ENCODE data around the gene ETNK1.

ETNK1 gene

DNA sequence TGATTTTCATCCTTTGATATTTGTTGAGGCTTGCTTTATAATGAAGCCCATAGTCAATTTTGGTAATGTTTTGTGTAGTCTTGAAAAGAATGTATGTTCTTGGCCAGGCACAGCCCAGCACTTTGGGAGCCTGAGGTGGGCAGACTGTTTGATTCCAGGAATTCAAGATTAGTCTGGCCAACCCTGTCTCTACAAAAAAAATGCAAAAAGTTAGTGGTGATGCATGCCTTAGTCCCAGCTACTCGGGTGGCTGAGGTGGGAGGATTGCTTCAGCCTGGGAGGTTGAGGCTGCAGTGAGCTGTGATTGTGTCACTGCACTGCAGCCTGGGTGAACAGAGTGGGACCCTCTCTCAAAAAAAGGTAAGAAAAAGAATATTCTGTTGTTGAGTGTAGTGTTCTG is 10.8 kb downstream of the ETNK1 start:
- DNase-seq: no peak

DNA sequence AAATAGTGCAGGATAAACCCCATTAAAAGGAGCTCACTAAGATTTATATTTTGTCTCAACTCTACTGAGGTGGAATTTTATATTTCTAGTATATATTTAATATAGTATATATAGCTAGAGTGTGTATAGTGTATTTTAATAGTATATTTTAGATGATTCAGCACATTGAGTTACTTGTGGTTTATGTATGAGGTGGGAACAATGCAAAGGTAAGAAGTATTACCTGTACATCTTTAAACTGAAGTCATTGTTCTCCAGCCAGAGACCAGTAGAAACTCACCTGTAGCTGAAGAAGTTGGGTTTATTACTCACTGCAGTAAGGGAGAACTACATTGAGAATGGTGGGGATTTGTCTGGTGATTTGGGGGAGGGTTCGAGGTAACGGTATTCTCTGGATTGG is 15.9 kb downstream of the ETNK1 start:
- DNase-seq: no peak

DNA sequence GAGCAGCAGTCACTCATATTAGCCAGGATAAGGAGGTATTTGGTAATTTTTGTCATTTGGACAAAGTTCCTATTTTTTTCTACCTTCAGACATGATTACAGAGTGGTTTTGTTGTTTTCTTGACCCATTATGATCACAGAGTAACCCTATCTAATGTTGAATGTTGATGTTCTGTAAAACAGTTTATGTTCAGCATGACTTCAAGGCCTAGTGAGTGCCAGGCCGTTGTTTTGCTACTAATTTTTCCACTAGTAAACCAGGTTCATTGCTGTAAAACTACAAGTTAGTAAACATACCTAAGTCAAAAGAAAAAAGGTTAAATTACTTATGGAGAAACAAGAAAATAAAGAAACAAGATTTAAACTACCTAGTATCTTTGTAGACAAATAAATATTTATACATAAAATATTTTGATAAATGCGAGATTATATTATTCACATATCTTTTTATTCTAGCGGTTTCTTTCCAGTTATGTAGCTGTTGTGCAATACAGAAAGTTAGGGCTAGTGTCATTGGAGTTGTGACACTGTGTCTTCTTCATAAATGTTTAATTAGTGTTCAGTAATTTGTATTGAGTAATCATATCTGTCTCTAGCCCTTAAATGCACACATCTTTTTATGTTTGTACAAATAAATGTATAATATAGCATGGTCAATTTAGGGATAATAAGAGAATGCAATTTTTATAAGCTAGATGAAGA is 16.5 kb downstream of the ETNK1 start:
- no peak for DNase-seq

DNA sequence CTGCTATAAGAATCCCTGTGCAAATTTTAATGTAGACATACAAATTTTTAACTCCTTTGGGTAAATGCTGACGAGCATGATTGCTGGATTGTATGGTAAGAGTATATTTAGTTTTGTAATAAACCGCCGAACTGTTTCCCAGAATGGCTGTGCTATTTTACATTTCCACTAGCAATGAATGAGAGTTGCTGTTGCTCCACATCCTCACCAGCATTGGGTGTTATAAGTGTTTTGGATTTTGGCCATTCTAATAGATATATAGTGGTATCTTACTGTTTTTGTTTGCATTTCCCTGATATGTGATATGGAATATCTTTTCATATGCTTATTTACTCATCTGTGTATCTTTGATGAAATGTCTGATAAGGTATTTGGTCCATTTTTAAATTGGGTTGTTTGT is 23.7 kb downstream of the ETNK1 start:
- no peak for DNase-seq

DNA sequence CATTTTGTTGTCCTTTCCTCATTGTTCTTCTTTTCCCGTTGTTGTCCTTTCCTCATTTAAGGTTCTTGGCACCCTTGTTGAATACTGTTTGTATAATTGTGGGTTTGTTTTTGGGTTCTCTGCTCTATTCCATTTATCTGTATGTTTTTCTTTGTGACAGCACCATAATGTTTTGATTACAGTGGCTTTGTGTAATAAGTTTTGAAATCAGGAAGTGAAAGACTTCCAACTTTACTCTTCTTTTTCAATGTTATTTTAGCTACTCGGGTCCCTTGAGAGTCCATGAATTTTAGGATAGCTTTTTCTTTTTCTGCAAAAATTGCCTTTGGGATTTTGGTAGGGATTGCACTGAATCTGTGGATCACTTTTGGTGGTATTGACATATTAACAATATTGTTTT is 28.1 kb downstream of the ETNK1 start:
- no peak for DNase-seq

DNA sequence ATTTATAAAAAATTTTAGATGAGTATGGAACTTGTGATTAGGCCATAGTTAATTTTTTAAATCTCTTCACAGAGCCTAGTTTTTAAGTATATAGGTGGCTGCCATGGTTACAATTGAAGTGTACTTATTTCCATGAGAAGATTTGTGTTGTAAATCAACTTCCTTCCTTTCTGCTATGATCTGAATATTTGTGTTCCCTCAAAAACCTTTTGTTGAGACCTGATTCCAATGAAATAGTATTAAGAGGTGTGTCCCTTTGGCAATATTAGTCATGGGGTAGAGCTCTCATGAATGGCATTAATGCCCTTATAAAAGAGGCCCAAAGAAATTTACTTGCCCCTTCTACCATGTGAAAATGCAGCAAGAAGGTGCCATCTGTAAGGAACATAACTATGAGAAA is 28.8 kb downstream of the ETNK1 start:
- no peak for DNase-seq

DNA sequence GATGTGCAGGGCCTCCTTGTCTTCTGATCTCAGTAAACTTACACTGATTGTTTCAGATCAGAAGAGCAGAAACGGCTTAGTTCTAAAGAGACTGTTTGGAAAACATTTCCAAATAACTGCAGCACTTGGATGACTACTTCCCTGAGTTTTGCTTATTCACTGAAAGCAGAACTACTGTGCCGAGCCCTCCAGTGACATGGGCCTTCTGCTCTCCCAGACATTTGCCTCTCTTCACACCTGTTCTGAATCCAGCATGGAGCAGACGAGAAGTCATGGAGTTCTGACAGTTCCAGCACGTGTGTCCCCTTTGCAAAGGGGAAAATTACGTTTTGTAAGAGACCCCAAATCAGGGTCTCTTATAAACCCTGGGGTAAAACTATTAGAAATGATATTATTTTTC is 31.4 kb downstream of the ETNK1 start:
- DNase-seq: no peak

DNA sequence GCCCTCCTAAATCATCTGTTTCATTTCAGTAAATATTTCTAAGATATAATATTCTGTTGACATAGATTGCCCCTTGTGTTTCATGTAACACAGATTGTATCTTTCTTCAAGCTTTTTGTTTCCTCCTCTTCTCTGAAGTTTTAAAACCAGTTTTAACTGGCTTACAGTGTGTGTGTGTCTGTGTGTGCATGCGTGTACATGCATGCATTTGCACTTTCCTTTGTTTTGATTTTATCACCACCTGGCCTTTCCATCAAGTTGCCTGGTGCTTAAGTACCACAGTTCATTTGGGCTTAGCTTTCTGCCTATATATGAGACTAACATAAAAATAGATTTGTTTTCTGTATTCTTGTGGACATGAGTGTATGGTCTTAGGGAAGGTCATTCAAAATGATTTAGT is 31.9 kb downstream of the ETNK1 start:
- no peak for DNase-seq

DNA sequence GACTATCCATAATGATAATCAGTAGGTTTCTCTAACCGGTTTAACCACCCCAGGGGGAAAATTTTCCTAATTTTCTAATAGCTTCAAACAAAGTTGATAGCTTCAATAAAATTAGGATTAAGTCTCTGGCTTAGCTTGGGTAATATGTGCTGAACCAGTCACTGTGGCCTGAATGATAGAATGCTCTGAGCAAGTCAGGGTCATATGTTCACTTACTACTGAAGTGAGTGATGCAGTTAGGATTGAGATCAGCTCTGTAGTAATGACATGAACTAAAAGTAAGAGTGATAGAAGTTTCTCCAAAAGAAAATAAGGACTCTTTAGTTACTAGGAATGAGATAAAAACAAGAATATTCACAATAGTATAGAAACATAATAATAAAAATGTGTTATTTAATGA is 32.6 kb downstream of the ETNK1 start:
- no peak for DNase-seq

DNA sequence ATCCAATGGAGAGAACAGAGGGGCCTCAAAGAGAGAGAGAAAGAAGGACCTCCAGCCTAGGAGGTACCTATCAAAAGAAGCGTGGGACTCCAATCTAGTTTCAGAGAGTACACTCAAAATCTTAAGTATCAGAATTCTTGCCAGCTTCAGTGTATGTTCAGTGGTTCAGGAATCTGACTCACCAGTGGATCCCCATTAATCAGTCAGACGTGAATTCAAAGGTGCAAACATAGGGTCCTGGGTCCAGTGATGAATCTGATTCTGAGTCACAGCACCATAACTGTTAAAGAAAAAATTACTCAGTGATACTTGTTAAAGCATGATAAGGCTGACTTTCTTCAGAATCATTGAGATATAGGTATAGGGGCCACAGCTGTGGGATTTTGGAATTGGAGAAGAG is 33.2 kb downstream of the ETNK1 start:
- no peak for DNase-seq

DNA sequence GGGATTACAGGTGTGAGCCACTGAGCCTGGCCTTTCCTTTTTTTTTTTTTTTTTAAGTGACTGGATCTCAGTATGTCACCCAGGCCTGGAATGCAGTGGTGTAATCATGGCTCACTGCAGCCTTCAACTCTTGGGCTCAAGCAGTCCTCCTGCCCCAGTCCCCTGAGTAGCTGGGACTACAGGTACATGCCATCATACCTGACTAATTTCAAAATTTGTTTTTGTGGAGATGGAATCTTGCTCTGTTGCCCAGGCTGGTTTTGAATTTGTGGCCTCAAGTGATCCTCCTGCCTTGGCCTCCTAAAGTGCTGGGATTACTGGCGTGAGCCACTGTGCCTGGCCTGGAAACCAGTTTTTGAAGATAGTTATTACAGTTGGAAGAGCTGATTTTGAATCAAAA is 37.4 kb downstream of the ETNK1 start:
- DNase-seq: no peak

DNA sequence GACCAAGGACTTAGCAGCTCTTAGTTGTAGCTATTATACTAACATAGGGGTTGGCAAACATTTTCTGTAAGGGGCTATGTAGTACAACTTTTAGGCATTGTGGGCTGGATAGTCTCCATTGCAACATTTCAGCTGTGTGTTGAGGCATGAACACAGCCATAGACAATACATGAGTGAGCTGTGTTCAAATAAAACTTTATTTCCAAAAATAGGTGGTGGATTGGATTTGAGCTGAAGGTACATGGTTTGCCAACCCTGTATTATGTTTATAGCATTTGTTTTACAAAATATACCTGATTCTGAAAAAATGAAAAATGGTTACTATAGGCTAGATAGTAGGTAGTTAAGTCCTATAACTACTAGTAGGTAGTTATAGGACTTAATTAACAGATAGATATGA is 40.5 kb downstream of the ETNK1 start:
- DNase-seq: no peak

DNA sequence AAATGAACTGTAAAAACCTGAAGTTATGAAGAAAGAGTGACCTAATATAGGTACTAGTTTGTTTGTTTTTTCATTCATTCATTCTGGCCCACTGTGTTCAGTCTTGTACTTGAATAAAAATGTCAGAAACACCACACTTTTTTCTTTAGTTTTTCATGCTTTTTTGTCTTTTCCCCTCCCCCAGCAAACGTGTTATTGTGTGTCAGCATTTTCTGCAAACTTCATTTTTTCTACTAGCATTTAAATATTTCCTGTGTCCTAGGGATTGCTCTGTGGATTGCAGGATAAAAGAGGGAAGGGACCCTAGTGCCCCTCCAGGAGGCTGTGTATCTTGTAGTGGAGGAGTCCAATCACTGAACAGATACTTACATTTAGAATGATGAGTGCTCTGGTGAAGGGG is 42.2 kb downstream of the ETNK1 start:
- no peak for DNase-seq

DNA sequence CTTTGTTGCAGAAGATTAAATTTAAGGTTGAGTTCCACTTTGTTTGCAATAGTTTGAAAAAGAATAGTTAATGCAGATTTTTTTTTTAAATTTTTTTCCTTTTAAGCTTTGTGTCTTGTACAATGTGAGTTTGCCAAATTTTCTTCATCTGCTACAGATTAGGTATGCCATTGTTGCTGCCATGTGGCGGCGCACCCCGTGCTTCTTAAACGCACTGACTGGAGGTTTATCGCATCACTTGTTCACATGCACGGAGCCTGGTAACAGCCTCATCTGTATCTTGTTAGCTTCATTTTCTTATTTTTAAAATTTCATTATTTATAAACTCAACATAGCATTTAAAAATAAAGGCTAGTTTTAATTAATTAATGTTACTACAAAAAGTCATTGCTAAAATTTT is 43.5 kb downstream of the ETNK1 start:
- DNase-seq: no peak

DNA sequence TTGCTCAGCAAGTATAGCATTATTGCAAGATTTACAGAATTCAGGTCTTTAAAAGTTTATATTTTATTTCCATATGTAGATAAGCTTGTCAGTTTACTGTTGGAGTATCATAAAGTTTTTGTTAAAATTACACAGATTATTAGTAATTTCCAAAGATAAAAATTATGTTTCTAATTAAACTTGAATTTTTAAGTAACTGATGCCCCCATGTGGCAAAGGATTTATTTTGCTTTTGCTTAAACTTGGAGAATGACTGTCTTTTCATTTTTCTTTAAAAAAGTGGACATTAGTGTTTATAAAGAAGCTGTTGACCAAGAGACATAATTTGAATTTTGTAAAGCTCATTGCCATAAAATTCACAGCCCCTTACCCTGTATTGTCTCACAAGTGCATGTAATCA is 45.8 kb downstream of the ETNK1 start:
- DNase-seq: no peak

DNA sequence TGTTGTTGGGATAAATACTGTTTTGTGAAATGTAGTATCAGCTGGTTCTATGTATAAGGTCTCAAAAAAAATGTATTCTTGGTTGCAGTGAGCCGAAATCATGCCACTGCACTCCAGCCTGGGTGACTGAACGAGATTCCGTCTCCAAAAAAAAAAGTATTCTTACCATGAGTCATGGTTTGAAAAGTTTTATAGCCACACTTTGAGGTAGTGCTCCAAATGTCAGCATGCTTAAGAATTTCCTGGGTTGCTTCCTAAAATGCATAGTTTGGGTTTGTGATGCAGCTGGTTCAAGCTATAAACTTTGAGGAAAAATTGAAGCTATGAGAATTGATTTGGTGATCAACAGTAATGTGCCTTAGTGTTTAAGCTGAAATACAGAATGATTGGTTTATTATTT is 48.0 kb downstream of the ETNK1 start:
- no peak for DNase-seq

DNA sequence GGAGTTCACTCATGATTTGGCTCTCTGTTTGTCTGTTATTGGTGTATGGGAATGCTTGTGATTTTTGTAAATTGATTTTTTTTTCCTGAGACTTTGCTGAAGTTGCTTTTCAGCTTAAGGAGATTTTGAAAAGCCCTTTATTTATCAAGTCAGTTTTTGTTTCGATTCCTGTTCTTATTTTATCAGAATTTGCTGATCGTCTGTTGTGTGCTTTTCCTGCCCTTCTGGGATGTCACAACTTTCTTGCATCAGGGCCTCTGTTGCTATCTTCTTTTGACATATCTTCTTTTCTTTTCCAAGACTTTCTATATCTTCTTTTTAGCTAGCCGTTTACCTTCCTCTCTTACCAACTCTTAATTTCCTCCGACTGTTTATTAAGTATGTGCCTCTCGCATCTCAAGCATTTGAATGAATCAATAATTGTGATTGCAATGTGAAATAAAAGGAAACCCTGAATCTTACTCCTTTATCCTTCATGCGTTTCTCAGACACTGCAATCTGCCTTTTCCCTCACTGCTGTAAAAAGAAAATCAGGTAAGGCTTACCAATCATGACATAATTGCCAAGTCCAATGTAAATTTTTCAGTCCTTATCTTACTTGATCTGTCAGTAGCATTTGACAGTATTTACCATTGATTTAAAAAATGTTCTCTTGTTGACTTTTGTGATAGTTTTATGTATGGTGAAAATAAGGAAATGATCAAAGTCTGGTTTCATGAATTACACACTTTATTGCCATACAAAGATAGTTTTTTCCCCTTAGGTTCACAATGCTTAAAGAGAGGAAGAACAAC is 53.0 kb downstream of the ETNK1 start:
- DNase-seq: no peak

DNA sequence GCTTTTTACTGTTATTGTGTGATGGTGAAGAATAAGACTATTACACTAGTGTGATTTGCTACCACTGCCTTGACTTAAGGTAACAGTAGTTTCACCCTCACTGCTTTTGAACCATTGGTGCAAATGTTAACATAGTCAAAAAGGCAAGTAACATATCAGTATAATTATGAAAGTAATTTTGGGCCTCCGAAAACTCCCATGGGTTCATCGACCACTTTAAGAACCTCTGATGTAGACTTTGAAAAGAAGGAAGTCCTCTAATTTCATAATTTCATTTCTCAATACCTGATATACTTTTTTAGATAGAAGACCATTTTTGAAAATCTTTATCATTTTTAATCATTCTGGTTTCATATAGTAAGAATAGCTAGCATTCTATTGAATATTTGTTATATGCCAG is 57.7 kb downstream of the ETNK1 start:
- DNase-seq: no peak

DNA sequence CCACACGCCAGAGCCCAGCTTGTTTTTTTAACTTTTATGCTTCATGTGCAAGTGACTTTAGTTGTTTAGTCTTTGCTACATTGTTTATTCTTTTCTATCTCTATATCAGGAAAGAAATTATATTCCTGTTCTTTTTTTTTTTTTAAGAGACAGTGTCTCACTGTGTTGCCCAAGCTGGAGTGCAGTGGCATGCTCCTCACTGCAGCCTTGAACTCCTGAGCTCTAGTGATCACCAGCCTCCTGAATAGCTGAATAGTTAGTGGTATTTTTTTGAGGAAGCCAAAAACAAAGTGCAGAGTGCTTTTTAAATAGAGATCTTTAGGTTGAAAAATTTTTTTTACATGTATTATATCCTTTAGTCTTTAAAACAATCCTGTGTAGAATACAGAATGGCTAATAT is 58.2 kb downstream of the ETNK1 start:
- no peak for DNase-seq

DNA sequence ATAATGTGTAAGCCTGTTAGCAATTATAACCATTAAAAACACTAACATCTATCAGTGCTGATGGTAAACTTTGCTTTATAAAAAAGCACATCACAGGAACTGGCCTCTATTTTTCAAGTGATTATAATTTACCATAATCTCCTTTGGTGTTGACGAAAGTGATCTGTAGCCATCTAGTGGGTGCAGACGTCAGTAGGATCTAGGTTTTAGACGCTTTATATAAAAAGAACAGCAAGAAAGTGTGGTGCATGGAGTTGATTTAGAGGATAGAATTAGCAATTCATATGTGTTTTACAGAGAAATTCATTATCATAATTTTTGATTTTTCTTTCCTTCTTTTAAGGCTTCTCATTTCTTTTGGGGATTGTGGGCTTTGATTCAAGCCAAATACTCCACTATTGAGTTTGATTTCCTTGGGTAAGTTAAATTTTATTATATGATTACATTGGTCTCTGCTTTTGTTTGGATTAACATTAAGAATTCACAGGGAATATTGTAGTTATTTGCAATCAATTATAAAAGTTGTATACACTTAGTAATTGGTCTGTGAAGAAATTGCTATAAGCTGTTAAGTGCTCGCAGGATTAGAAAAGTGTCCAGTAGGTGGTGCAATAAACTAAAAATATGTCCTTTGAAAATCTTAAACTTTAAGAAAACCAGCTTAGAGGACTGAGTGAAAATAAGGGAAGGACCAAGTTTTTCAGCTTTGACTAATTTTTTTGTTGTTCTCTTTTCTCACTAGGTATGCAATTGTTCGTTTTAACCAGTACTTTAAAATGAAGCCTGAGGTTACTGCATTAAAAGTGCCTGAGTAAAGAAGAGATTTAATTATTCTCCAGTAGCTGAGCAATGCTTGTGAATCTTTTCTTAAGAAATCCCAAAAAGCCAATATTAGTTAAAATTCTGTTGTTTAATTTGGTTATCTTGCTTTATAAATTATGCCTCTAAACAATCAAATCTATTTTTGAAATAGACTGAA is 59.5 kb downstream of the ETNK1 start:
- peak; percentile 4 to 16 for DNase-seq

DNA sequence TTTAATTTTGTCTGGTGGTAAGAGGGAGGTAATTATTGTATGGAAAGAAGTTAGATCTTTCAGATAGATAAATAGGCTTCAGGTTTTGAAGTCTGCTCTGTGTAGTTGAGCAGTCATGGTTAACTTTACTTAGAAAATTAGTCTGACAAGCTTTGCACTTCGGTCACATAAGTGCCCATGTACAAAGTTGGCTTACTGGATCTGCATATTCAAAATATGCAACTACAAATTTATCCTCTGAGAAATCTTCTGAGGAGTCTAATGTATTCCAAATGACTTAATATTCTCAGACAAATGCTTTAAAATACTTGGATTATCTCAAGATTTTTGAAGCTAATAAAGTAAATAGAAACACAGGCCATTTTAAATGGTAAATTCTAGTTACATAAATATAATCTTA is 61.2 kb downstream of the ETNK1 start:
- no peak for DNase-seq

DNA sequence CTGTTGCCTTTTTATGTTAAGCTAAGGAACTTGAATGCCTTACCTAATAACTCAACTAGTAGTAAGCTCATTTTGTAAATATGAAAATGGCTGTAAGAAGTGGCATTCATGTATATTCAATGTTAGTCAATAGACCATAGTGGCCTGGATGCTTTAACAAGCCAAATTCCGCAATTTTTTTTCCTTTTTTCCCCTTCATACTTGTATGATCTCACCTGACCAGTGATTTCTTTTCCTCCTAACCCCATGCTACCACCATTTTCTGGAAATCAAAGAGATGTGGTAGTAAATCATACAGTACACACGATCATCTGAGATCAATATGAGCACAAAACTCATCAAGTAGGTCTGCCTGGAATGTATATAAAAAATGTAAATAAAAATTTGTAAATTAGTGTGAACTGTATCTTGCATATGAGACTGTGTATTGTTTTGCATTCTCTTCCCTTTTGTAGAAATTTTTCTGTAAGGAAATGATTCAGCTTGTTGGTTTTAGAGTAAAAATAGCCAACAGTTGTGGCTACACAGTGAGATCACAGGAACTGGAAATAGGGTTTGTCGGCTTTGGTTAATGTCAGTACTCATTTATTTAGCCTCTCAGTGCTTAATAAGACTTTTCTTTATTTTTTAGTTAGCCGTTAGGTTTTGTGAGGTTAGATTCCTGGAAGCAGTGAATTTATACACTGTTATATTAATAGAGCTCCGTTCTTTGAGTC is 62.5 kb downstream of the ETNK1 start:
- no peak for DNase-seq

DNA sequence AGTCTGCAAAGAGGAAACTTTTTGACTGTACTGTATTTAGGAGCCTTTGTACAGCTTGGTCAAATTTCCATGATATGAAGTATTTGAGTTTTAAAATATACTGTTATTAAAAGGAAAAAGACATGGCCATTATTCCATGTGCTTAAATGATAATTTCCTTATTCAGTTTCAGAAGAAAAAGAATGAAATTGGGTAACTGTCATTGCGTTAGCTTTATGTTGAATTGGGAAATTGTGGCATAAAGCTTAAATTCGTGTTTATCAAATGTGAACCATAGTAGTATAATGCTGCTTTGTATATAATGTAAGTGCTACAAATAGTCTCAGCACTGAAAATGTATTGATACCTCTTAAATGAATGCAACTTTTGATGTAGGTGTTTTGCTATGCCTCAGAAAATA is 64.9 kb downstream of the ETNK1 start:
- DNase-seq: no peak

Measured in NCI-H2081 (cell line).